Keratinocyte (primary cell): ENCODE measurements around the gene GRIK4. TPM values are rescaled to one million over a fixed set of nuclear protein-coding genes. Genes with fewer than 3 reads are reported as not detected.

Experiments
- DNase-seq: peaks from one replicate; pipeline ENCODE4 v3.0.0-alpha.2; 2011; ENCODE audit warnings: low read depth, missing footprints, low spot score
- FAIRE-seq: peaks from 2 replicates; lab custom pipeline; 2011; peaks lifted over from hg19 to GRCh38; lab: Jason Lieb, UNC
- H2AFZ ChIP-seq: 2 replicates; pipeline ENCODE4 v1.6.0; 2012; ENCODE audit warnings: low read length, control low read depth, inconsistent platforms; ENCODE audit not compliant: control insufficient read depth
- H3K27ac ChIP-seq: 2 replicates; pipeline ENCODE4 v1.5.1; 2011; ENCODE audit warnings: low read length; ENCODE audit not compliant: control insufficient read depth, insufficient read depth
- H3K27me3 ChIP-seq: 3 replicates; pipeline ENCODE4 v1.6.0; 2011; ENCODE audit warnings: low read length; ENCODE audit not compliant: control insufficient read depth, insufficient read depth; ENCODE audit errors: extremely low read depth
- H3K36me3 ChIP-seq, 2 experiments: 2 replicates in 1 of 2; 3 replicates in 1 of 2; pipeline ENCODE4 v1.5.1; 2011; ENCODE audit warnings: low read length in 2 of 2, mild to moderate bottlenecking in 1 of 2; ENCODE audit not compliant: control insufficient read depth in 2 of 2, insufficient read depth in 2 of 2; ENCODE audit errors: extremely low read depth in 1 of 2
- H3K4me1 ChIP-seq: 3 replicates; pipeline ENCODE4 v1.5.1; 2011; ENCODE audit warnings: low read length; ENCODE audit not compliant: control insufficient read depth, insufficient read depth; ENCODE audit errors: extremely low read depth
- H3K4me2 ChIP-seq: 3 replicates; pipeline ENCODE4 v1.6.0; 2011; ENCODE audit warnings: low read depth, low read length; ENCODE audit not compliant: control insufficient read depth, insufficient read depth; ENCODE audit errors: extremely low read depth
- H3K4me3 ChIP-seq, 3 experiments: fragments of 200-600 bp in 1 of 3; sonication (generic) in 1 of 3; 2 replicates in 2 of 3; 3 replicates in 1 of 3; pipeline ENCODE4 v1.5.1; 2011 to 2016; ENCODE audit warnings: low read length in 3 of 3, mild to moderate bottlenecking in 3 of 3, control low read depth in 2 of 3, inconsistent platforms in 1 of 3, low read depth in 1 of 3, mixed read lengths in 1 of 3, mixed run types in 1 of 3, moderate library complexity in 1 of 3; ENCODE audit not compliant: control insufficient read depth in 2 of 3, insufficient read depth in 2 of 3; ENCODE audit errors: extremely low read depth in 1 of 3
- H3K79me2 ChIP-seq: 2 replicates; pipeline ENCODE4 v1.6.0; 2012; ENCODE audit warnings: low read length; ENCODE audit not compliant: control insufficient read depth, insufficient read depth
- H3K9ac ChIP-seq: 3 replicates; pipeline ENCODE4 v1.6.0; 2011; ENCODE audit warnings: low read length; ENCODE audit not compliant: control insufficient read depth, insufficient read depth; ENCODE audit errors: extremely low read depth
- H3K9me1 ChIP-seq: 3 replicates; pipeline ENCODE4 v1.6.0; 2011; ENCODE audit warnings: low read length; ENCODE audit not compliant: control insufficient read depth, insufficient read depth; ENCODE audit errors: extremely low read depth
- H3K9me3 ChIP-seq: 2 replicates; pipeline ENCODE4 v1.5.1; 2012; ENCODE audit warnings: low read depth, low read length; ENCODE audit not compliant: control insufficient read depth
- H4K20me1 ChIP-seq: 3 replicates; pipeline ENCODE4 v1.6.0; 2011; ENCODE audit warnings: low read length; ENCODE audit not compliant: control insufficient read depth, insufficient read depth; ENCODE audit errors: extremely low read depth
- EZH2 ChIP-seq: IDR thresholded peaks from one replicate; pipeline ENCODE4 v1.6.1; 2012; ENCODE audit warnings: inconsistent platforms, mild to moderate bottlenecking, low read length, moderate library complexity
- dilution Hi-C: fragments of 300-500 bp; cut with MboI; formaldehyde crosslinking; loops from one replicate; pipeline ENCODE4 v1.7.0; 2020; ENCODE audit warnings: low sequenced_read_pairs; ENCODE audit not compliant: extremely low pct_ligation_motif_present
- polyA plus RNA-seq, 5 experiments: library from polyadenylated mRNA; depleted of rRNA in 3 of 5; stranded (reverse) in 3 of 5; stranded (forward) in 1 of 5; unstranded in 1 of 5; fragments of >200 nt; gene quantifications; 1 replicate in 1 of 5; 2 replicates in 3 of 5; 3 replicates in 1 of 5; pipeline versions ENCODE4 v1.2.1 to v1.2.3, GENCODE V29; 2011 to 2012; ENCODE audit warnings: missing spikeins in 2 of 5, low read depth in 1 of 5, low replicate concordance in 1 of 5
- TF ChIP-seq, protein P1 (sequence below), 3 experiments: IDR thresholded peaks in 1 of 3; conservative IDR thresholded peaks in 1 of 3; optimal IDR thresholded peaks in 1 of 3; 2 replicates in 2 of 3; 3 replicates in 1 of 3; pipeline versions ENCODE3 to v1.5.1; 2011; ENCODE audit warnings: low read length in 3 of 3, mild to moderate bottlenecking in 3 of 3, moderate library complexity in 2 of 3, control low read depth in 1 of 3, inconsistent platforms in 1 of 3; ENCODE audit not compliant: insufficient read depth in 2 of 3; ENCODE audit errors: extremely low read depth in 1 of 3

Gene GRIK4
- polyA plus RNA-seq, 1 donor (not counting 4 experiments of a cell fraction or from before 2014, with no cell fraction given) = not detected

DNA sequence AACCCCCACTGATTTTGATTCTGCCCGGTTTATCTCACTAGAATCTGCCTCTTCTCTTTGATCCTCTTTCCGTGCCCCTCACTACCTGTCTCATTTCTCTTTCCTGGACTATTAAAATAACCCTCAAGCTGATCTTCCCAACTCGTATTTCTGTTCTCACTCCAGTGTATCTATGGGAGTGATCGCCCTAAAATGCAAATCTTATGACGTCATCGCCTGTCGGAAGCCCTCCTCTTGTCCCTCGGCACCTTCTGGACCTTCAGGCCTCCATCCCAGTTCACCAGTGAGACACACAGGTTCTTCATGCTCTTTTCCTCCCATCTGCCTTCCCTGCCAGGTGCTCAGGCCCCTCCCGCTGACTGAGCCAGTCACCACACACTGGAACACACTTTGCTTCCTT is 277.8 kb downstream of the GRIK4 start:
- Histone ChIP-seq H3K9me1 (no peaks in the 10 kb centered on the region), H3K4me2 (no peak overlapping the region), H3K79me2 (no peaks in the 10 kb centered on the region), H3K27ac (no peak overlapping the region), H2AFZ (no peak overlapping the region), H3K9ac (no peak overlapping the region), H3K4me1 (no peaks in the 10 kb centered on the region), H3K36me3 (no peaks in the 10 kb centered on the region), H3K9me3 (no peaks in the 10 kb centered on the region), H4K20me1 (no peaks in the 10 kb centered on the region), H3K27me3 (peaks cover 26% of the 10 kb centered on the region), H3K4me3 (no peak overlapping the region)
- TF ChIP-seq EZH2 = no peak
- TF ChIP-seq, protein P1, sequence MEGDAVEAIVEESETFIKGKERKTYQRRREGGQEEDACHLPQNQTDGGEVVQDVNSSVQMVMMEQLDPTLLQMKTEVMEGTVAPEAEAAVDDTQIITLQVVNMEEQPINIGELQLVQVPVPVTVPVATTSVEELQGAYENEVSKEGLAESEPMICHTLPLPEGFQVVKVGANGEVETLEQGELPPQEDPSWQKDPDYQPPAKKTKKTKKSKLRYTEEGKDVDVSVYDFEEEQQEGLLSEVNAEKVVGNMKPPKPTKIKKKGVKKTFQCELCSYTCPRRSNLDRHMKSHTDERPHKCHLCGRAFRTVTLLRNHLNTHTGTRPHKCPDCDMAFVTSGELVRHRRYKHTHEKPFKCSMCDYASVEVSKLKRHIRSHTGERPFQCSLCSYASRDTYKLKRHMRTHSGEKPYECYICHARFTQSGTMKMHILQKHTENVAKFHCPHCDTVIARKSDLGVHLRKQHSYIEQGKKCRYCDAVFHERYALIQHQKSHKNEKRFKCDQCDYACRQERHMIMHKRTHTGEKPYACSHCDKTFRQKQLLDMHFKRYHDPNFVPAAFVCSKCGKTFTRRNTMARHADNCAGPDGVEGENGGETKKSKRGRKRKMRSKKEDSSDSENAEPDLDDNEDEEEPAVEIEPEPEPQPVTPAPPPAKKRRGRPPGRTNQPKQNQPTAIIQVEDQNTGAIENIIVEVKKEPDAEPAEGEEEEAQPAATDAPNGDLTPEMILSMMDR (optimal IDR thresholded peaks at IDR 0.05 in 1 of 3, IDR thresholded peaks at IDR 0.05 in 1 of 3, conservative IDR thresholded peaks at IDR 0.05 in 1 of 3; ENCODE audit: extremely low read depth in 1 of 3, insufficient read depth in 2 of 3, low read length in 3 of 3) = no peak
- DNase-seq (no peak), FAIRE-seq (no peak)
- dilution Hi-C loops = no loop called here

DNA sequence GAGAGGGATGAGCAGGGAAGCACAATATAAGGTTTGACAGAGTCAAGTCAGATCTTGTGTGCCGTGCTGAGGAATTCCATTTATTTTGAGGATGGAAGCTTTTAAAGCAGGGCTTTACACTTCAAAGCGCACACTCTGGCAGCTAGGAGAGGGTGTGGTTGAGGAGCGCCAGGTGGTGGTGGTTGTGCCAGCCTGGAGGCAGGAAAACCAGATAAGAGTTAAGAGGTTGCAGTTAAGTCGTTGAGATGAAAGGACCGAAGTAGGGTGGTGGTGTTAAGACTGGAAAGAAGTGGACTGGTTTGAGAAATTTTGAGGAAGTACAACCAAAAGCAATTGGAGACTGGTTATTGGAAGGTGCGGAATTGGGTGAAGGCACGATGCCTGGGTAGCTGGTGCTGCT is 280.8 kb downstream of the GRIK4 start:
- dilution Hi-C loops = no loop called here
- Histone ChIP-seq H3K9me3 (no peaks in the 10 kb centered on the region), H3K4me3 (no peak overlapping the region), H4K20me1 (no peaks in the 10 kb centered on the region), H3K9ac (no peak overlapping the region), H3K79me2 (no peaks in the 10 kb centered on the region), H3K4me1 (no peaks in the 10 kb centered on the region), H3K36me3 (no peaks in the 10 kb centered on the region), H3K9me1 (no peaks in the 10 kb centered on the region), H3K4me2 (no peak overlapping the region), H2AFZ (no peak overlapping the region), H3K27me3 (peaks cover 22% of the 10 kb centered on the region), H3K27ac (no peak overlapping the region)
- DNase-seq (no peak), FAIRE-seq (no peak)
- TF ChIP-seq, protein P1 (optimal IDR thresholded peaks at IDR 0.05 in 1 of 3, IDR thresholded peaks at IDR 0.05 in 1 of 3, conservative IDR thresholded peaks at IDR 0.05 in 1 of 3; ENCODE audit: extremely low read depth in 1 of 3, insufficient read depth in 2 of 3, low read length in 3 of 3) = no peak
- no peak for TF ChIP-seq EZH2
